GM21526 (cell line): ENCODE data around the gene PPP3CA.
"Not testable (repeated sequence)": the region's sequence is repeated elsewhere in the genome, so short reads cannot be mapped to it uniquely, and the experiment has no call there.

Experiments
- ATAC-seq: cut with Tn5 transposase; IDR thresholded peaks from one replicate; pipeline ENCODE4 v1.9.1; 2021; ENCODE audit warnings: moderate library complexity; ENCODE audit not compliant: unreplicated experiment, low FRiP score

The PPP3CA gene

DNA sequence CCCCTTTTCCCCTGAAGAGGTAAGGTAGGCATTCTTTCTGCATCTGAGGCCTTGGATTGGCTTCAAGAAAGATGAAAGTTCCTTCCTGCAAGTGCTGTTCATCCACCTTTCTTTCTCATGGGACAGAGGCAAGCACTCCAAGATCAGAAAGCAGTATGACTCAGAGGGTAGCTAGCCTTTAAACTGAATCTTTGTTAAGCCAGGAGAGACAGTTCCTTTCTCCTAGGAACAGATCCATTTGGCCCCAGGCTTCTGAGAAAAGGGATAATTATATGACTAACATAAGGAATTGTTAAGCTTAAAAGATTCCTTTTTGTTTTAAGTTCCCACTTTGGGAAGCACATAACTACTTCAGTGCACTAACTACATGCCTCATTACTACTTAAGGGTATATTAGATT, 192.0 kb downstream of the PPP3CA start:
- ATAC-seq = no peak

DNA sequence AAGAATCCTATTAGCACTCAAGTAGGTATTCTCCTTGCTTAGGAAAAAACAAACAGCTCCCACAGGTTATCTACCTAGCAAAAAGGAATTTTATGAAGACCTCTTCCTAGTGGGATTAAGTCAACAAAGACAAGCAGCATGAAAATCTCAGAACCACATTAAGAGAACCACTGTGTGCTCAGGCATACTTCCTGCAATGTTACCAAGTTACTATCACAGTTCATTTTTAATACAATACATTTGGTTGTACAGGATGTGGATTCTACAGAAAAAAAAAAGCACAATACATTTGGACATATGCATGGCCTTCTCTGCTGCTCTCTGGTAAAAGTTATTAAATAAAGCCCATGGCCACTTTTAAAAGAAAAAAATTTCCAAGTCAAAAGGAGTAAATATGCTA, 193.7 kb downstream of the PPP3CA start:
- no peak for ATAC-seq

- ATAC-seq = no peak
Measured at GRCh38 chr4:101152521-101152920, 194.8 kb downstream of the PPP3CA start.

DNA sequence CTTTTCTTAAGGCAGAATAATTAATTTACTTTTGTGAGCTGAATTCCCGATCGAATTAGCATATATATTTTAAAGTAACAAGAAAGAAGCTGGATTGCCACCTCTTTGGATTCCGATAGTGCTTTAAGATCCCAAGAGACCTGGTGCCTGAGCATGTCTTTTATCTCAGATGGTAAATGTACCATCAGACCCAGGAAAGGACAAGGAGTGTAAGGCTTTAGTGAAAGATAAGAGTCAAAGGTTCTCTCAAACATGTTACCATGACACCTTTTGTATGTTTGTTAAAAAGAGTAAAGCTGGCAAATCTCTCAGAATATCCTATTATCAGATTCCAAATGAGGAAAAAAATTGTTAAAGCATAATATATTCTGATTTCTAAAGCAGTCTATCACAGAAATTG, 198.8 kb downstream of the PPP3CA start:
- no peak for ATAC-seq

GRCh38 chr4:101147283-101147682, 200.0 kb downstream of the PPP3CA start:
- ATAC-seq = no peak

- ATAC-seq = no peak
Measured at GRCh38 chr4:101145021-101145420, 202.3 kb downstream of the PPP3CA start.

DNA sequence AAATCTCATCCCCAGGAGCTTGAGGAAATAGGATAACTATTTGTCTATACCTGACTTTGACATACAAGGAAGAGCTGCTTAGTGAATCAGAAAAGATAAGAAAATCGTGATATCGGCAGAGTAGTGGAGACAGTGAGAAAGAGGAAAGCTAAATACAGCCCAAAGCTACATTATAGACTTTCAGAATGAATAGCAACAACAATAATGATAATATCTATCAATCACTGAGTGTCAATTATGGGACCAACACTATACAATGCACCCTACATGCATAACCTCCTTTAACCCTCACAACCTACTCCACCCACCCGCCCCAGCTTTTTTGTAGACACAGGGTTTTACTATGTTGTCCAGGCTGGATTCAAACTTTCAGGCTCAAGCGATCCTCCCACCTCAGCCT, 205.1 kb downstream of the PPP3CA start:
- no peak for ATAC-seq

DNA sequence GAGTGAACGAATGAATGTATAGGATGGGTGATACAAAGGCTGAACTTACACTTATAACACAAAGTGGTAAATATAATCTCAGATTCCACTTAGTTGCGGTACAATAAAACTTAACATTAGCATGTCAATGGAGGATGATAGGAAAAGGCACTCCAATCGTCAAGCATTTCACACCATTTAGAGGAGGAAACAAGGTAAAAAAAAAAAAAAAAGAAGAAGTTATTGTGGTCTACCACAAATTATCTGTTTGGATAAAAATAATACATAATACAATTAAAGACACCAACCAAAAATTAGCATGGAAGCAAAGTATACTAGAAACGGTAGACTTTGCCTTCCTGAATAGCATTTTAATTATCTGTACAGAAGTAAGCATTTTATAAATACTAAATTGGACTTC, 205.5 kb downstream of the PPP3CA start:
- no peak for ATAC-seq

- ATAC-seq = no peak
Measured at GRCh38 chr4:101141230-101141629, 206.1 kb downstream of the PPP3CA start.

DNA sequence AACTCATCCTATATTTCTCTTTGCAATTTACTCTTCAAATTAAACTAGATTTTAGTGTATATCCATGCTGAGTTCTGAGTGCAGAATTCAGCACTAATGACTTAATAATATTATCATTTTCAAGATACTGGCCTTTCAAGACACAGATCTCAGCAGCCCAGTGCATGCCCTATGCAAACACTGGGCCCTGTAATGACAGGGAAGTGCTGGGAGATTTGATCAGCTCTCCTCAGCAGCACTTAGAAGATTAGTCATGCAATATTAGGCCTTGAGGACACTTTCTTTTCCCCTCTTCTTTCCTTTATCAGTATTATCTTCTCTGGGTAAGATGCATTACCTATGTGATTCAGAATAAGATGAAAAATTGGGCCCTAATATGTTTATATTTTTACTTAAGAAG, 207.1 kb downstream of the PPP3CA start:
- no peak for ATAC-seq

DNA sequence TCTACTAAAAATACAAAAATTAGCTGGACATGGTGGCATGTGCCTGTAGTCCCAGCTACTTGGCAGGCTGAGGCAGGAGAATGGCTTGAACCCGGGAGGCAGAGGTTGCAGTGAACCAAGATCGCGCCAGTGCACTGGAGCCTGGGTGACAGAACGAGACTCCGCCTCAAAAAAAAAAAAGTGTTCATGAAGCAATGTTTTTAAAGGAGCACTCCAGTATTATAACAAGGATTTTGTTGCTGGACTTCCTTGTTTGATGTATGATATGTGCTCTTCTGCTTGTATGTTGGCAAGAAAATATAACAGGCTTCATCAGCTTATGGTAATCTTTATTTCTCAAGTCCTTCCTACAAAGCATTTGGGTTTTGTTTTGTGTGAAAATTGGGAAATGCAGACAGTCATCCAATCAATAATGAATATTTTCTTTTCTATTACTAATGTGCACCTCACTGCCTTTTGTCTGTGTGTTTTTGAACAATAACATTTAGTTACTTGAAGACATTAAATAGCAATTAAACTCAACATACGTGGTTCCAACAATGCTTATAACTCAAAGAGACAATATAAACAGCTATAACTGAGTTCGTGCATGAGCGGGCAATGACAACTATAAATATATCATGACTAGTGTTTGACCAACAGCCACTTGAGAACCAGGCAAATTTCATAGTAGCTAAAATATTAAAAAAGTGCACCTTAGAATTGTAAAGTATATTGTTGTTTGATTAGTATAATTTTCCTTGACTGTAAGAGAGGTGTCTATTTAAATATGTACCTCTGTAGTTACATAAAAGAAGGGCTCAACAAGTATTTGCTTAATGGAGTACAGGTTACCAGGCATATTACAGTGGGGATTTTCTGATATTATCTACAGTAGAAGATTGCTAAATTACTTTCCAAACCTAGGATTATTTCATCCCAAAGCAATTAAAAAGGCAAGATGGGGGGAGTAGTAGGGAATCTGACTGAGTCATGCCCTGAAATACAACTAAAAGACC, 210.7 kb downstream of the PPP3CA start:
- no peak for ATAC-seq

DNA sequence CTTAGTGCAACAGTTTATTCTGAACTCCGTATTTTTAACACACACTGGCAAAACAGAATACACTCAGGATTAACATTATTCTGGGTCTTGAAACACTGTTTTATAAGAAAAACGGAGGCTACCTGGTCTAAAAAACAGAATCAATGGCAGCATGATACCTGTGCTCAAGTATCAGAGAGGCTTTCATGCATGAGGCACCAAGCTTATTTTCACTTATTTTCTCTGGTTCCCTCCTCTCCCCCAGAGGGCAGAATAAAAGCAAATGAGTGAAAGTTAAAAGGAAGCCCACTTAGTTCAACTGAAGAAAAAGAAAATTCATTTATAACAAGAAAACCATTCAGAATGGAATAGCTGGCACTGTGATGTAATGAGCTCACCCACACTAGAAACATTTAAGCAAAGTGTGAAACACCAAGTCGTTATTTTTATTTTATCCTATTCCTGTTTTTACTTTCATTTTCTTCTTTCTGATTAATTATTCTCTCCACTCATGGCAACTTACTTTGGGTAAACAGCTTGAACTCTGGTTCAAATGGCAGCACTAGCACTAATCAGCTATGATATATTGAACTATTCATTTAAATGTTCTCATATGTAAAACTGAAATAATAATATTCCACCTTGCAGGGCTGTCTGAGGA, 211.8 kb downstream of the PPP3CA start:
- ATAC-seq = no peak

GRCh38 chr4:101131058-101131457, 216.3 kb downstream of the PPP3CA start:
- ATAC-seq = not testable (repeated sequence)

GRCh38 chr4:101128898-101129297, 218.4 kb downstream of the PPP3CA start:
- ATAC-seq = not testable (repeated sequence)

DNA sequence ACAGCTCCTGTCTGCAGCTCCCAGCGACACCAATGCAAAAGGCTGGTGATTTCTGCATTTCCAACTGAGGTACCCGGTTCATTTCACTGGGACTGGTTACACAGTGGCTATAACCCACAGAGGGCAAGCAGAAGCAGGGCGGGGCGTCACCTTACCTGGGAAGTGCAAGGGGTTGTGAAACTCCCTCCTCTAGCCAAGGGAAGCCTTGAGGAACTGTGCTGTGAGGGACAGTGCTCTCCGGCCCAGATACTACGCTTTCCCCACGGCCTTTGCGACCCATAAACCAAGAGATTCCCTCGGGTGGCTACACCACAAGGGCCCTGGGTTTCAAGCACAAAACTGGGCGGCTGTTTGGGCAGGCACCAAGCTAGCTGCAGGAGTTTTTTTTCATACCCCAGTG, 218.9 kb downstream of the PPP3CA start:
- no peak for ATAC-seq

GRCh38 chr4:101127176-101127790, 220.0 kb downstream of the PPP3CA start:
- no peak for ATAC-seq

DNA sequence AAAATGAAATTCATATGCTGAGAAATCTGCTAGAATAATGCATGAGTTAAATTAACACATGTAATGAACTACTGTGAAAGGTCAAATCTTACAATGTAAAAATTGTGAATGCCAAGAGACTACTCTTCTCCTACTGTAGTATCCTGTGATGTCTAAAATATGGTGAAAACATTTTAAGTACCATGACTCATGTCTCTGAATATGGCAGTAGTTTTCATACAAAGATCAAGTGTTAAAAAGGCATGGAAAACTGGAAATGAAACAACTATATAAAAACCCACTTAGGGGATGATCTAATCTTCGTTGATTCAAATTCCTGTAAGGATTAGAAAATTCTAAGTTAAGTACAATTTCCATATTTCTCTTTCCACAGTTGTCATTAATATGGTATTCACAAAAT, 221.3 kb downstream of the PPP3CA start:
- ATAC-seq = no peak

DNA sequence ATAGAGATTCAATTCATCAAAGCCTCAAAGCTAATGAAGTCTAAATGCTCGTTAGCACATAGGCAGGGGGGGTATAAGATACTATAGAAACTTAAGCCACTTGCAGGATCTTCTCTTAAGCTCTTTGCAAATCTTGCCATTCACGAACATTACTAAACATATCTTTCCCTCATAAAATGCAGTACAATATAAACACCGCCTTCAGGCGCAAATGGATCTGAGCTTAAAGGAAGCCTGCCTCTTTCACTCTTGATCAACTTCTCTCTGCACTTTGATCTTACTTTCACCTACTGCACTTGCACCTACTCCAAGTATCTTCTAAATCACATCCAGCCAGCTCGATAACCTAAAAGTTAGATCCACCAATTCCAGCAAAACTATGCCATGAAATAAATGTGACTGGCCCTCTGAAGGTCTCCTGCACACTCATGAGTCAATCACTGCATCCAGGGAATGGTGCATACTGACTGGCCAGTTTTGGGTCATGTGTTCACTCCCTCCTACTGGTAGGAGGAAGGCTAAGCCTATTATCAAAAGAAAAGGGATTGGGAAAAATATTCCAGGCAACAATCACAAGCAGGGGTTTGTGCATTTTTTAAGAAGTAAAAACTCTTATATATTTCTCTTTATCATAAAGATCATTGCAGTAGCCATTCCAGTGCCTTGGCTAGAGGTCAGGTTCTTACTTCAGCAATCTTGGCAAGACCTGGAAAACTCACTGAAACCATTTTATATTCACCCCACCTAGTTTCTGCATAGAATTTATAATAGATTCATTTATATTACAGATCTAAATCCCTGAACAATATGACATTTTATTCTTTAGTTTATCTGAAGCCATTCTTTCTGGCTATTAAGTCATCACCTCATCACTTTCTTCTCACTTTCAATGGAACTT, 222.0 kb downstream of the PPP3CA start:
- ATAC-seq = no peak

DNA sequence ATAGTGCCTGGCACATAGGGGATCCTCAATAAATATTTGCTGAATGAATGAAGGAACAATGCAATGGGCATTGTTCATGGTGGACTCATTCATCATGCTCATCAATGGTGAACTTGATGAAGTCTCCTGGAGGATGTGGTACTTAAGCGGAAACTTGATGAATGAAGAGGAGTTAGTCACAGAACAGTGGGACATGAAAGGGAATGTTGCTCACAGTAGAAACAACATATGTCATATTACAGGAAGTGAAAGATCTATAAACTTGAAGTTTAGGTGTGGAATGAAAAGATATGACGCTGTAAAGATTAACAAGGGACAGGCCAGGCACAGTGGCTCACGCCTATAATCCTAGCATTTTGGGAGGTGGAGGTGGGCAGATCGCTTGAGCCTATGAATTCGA, 224.1 kb downstream of the PPP3CA start:
- no peak for ATAC-seq

DNA sequence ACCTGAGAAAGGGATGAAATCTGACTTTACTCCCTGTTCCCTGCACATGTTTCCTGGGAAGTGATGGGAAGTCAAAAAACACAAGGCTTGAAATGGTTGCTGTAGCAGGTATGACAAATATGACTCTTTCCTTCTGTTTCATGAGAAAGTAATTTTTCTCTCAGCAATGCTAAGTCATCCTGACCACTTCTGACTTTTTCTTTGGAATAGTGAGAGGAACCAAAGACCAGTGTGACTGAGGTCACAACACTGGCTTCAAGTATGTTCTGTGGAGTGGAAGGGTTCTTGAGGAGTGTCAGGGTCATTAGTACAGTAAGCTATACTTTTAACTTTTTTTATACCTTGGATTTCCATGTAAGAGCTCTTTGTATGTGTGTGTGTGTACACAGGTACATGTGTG, 225.3 kb downstream of the PPP3CA start:
- ATAC-seq = no peak
